ENCODE results near the gene CCN5. TPM values are rescaled to one million over a fixed set of nuclear protein-coding genes. Genes with fewer than 3 reads are reported as not detected.

Gene CCN5
- total RNA-seq, 1 donor from 2014 or later: not detected

- intact Hi-C loops (cut with micrococcal nuclease): loop anchor here (10.0 kb wide), 1 partner anchor 211 kb away; the partner anchor contains the start of gene SERINC3
These were observed 20.6 kb downstream of the CCN5 start for GRCh38 chr20:44735816-44736169.

GRCh38 chr20:44736170-44737021, 21.2 kb downstream of the CCN5 start:
- intact Hi-C loops (cut with micrococcal nuclease): loop anchor here (10.0 kb wide), 1 partner anchor 212 kb away; the partner anchor contains the start of gene SERINC3

GRCh38 chr20:44737116-44737515, 21.9 kb downstream of the CCN5 start:
- intact Hi-C loops (cut with micrococcal nuclease): loop anchor here (10.0 kb wide), 1 partner anchor 212 kb away; the partner anchor contains the start of gene SERINC3

- intact Hi-C loops (cut with micrococcal nuclease): loop anchor here (10.0 kb wide), 1 partner anchor 214 kb away; the partner anchor contains the start of gene SERINC3
These were observed 23.8 kb downstream of the CCN5 start for GRCh38 chr20:44738813-44739477.

DNA sequence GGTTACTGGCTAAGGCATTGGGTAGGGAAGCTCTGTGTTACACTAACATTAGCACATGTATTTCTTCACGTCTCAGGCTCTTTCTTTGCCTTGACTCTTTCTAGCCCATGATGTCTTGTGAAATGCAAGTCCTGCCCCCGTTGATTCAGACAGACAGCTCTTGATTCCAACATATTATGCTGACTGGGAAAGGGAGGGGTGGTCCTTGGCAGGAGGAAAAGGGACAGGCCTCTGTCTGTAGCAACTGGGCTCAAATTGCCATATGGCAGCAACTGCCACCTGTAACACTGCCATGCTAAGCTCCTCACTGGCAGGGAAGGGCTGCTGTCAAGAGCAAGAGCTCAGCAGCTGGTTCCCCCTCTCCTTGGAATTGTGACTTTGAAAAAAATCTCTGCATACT, 24.8 kb downstream of the CCN5 start:
- intact Hi-C loops (cut with micrococcal nuclease): loop anchor here (10.0 kb wide), 1 partner anchor 215 kb away; the partner anchor contains the start of gene SERINC3

- intact Hi-C loops (cut with micrococcal nuclease): no loop called here
These were observed 27.3 kb downstream of the CCN5 start for GRCh38 chr20:44742304-44743079.

DNA sequence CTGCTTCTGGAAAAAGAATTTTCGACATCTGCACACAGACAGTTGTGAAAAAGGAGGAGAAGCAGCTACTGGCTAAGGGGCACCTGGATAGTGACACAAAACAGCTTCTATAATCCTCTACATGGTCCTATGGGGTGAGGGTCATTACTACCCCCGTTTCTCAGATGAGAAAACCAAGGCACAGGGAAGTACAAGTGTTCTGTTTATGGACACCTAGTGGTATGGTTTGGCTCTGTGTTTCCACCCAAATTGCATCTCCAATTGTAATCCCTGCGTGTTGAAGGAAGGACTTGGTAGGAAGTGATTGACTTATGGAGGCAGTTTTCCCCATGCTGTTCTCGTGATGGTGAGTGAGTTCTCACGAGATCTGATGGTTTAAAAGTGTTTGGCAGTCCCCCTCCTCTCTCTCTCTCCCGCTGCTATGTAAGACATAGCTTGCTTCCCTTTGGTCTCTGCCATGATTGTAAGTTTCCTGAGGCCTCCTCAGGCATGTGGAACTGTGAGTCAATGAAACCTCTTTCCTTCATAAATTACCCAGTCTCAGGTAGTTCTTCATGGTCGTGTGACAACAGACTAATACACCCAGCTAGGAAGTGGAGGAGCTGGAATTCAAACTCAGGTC, 28.0 kb downstream of the CCN5 start:
- intact Hi-C loops (cut with micrococcal nuclease): no loop called here

DNA sequence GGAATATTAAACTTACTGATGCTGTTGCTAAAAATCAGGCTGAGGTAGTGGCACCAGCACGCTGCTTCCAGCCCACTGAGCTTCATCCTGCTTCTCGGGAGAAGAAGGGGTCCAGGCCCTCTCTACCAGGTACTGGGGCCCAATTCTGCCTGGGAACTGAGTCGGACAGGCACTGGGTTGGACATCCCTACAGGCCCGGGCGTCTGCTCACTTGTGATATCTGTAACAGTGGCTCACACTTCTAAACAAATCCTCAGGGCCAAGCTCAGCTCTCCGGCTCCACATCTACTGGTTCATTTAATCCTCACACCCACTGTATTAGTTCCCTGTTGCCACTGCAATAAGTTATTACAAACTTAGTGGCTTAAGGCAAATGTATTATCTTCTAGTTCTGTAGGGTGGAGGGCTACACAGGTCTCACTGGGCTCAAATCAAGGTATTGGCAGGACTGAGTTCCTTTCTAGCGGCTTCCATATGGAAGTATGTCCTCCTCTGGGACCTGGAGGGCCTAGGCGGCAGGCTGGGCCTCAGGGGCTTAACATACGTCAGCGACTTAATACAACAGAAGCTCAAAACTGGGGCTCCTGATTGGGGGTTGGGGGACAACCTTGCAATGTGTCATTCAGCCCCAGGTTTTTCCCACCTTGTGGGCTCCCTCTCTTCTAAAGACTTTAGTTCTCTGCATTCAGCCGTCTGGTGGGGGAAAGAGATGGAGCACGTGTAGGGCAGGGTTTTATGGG, 28.9 kb downstream of the CCN5 start:
- intact Hi-C loops (cut with micrococcal nuclease): no loop called here

DNA sequence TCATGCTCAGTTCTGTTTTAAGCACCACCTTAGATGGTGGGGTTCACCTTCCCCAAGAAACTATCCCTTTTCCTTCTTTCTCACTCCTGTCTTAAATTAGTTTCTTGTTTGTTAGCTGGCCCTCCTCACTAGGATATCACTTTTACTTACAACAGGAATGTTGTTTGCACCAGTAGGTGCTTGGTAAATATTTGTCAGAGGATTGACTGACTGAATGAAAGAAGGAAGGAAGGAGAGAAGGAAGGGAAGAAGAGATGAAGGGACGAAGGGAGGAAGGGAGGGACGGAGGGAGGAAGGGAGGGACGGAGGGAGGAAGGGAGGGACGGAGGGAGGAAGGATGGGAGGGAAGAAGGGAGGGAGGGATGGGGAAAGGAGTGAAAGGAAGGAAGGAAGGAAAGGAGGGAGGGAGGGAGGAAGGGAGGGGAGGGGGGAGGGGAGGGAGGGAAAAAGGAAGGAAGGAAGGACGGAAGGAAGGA, 30.0 kb downstream of the CCN5 start:
- intact Hi-C loops (cut with micrococcal nuclease): no loop called here

DNA sequence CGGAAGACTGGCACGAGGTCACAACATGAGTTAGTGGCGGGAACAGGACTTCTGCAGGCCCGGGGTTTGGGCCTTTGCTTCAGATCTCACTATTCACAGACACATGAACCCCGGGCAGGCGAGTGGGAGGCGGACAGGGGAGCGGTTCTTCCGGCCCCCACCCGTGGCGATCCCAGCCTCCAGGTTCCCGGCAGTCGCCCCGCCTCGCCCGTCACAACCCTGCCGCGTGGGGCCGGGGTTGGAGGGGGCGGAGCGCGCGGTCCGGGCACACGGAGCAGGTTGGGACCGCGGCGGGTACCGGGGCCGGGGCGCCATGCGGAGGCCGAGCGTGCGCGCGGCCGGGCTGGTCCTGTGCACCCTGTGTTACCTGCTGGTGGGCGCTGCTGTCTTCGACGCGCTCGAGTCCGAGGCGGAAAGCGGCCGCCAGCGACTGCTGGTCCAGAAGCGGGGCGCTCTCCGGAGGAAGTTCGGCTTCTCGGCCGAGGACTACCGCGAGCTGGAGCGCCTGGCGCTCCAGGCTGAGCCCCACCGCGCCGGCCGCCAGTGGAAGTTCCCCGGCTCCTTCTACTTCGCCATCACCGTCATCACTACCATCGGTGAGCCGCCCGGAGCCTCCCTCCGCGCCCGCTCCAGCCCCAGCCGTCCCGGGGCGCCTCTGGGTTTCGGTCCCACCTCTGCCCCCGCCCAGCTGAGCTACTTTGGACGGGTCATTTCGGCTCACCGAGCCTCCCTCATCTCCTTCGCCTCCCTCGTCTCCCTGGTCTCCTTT, 30.6 kb downstream of the CCN5 start, which contains the start of gene KCNK15:
Gene KCNK15, plus strand, starts transcription at position 268 of the 769 bp plus-strand sequence. Its CDS starts 46 bp downstream, at position 314.
- intact Hi-C loops (cut with micrococcal nuclease): no loop called here

GRCh38 chr20:44746367-44747165, 31.4 kb downstream of the CCN5 start:
- intact Hi-C loops (cut with micrococcal nuclease): loop anchor here (1.0 kb wide), 1 partner anchor 121 kb away; no protein-coding TSS in a partner anchor

- intact Hi-C loops (cut with micrococcal nuclease): loop anchor here (1.0 kb wide), 1 partner anchor 120 kb away; no protein-coding TSS in a partner anchor
These were observed 32.2 kb downstream of the CCN5 start for GRCh38 chr20:44747166-44748004.

- intact Hi-C loops (cut with micrococcal nuclease): no loop called here
These were observed 32.8 kb downstream of the CCN5 start for GRCh38 chr20:44748005-44748370.

DNA sequence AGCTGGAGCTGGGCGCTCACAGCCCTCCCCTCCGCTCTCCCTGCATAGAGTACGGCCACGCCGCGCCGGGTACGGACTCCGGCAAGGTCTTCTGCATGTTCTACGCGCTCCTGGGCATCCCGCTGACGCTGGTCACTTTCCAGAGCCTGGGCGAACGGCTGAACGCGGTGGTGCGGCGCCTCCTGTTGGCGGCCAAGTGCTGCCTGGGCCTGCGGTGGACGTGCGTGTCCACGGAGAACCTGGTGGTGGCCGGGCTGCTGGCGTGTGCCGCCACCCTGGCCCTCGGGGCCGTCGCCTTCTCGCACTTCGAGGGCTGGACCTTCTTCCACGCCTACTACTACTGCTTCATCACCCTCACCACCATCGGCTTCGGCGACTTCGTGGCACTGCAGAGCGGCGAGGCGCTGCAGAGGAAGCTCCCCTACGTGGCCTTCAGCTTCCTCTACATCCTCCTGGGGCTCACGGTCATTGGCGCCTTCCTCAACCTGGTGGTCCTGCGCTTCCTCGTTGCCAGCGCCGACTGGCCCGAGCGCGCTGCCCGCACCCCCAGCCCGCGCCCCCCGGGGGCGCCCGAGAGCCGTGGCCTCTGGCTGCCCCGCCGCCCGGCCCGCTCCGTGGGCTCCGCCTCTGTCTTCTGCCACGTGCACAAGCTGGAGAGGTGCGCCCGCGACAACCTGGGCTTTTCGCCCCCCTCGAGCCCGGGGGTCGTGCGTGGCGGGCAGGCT, 35.1 kb downstream of the CCN5 start:
- intact Hi-C loops (cut with micrococcal nuclease): no loop called here

- intact Hi-C loops (cut with micrococcal nuclease): no loop called here
These were observed 37.1 kb downstream of the CCN5 start for GRCh38 chr20:44752099-44752931.

DNA sequence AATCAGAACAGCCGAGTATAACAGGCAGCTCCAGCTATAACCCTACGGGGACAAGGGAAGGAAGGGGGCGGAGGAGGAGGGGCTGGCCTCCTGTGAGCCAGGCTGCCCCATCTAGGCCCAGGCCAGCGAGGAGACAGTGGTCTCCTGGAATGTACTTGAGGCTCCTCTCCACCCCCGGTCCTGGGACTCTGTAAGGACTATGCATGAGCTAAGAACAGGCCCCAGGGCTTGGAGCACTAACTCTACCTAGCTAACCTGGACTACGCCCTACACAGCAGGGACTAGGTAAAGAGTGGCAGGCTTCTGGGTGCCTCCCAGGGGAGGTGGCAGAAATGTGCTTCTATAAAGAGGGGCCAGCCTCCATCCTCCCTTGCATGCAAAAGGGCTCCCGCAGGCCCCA, 39.4 kb downstream of the CCN5 start:
- intact Hi-C loops (cut with micrococcal nuclease): no loop called here
